Stimulated activated CD8-positive, alpha-beta memory T cell treated with anti-CD3 and anti-CD28 coated beads, Interleukin-7, amount 100 ng/mL, for 4 hours (primary cell): ENCODE results near the gene MAP1S.

Source experiments
- DNase-seq, 2 donors: peaks; one replicate each; pipeline ENCODE4 v3.0.0-alpha.2; 2020; ENCODE audit warnings: low read depth in 2 of 2

Gene MAP1S

DNA sequence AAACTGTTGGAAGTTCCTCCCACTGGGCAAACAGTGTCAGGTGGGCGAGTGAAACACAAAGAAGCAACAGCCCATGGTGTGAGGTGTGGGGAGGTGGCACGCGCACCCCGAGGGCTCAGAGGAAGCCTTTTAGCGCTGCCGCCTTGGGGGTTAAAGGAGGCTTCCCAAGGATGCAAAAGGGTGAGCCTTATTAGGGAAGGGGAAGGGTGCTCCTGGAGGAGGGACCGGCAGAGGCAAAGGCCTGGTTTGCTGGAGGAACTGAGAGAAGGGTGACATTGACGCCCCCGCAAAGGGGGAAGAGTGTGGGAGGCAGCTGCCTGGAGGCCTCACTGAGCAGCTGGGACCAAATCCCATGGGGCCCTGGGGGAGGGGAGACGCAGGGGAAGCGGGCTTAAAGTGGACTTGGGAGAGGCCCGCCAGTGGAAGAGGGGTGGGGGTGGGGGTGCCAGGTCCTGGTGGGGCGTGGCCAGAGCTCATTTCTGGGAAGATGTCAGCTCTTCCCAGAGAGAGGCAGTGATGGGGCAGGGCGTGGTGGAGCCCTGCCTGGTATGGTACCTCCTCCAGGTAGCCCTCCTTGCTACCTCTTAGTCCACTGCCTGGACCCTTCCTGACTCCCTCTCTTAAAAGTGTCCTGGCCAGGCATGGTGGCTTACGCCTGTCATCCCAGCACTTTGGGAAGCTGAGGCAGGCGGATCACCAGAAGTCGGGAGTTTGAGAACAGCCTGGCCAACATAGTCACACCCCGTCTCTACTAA, 20.0 kb downstream of the MAP1S start:
- no peak for DNase-seq

DNA sequence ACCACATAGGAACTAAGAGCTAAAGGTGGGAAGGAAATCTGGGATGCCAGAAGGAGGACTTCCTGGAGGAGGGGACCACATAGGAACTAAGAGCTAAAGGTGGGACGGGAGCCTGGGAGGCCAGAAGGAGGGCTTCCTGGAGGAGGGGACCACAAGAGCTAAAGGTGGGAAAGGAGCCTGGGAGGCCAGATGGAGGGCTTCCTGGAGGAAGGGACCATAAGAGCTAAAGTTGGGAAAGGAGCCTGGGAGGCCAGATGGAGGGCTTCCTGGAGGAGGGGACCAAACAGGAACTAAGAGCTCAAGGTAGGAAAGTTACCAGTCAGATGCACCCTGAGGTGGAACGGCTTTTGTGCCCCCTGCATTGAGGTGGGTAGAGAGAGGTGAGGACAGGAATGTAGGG, 22.2 kb downstream of the MAP1S start:
- no peak for DNase-seq

DNA sequence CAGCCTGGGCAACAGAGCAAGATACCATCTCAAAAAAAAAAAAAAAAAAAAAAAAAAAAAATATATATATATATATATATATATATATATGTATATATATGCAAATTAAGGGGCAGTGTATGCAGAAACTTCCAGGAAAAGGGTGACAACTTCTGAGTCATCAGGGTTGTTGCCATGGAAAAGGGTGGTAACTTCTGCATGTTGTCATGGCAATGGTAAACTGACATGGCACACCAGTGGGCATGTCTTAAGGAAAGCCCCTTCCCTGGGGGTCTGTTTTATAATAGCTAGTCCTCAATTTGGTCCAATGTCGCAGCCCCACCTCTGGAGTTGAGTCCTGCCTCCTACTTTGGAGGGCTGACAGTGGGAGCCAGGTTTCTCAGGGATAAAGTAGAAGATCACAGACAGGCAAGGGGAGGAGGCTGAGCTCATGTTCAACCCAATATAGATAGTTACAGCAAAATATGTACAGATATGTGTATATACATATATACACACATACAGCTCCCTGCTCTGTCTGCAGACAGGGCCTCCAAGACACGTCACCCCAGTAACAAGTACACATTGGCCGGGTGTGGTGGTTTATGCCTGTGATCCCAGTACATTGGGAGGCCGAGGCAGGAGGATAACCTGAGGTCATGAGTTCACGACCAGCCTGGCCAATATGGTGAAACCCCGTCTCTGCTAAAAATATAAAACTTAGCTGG, 24.7 kb downstream of the MAP1S start:
- no peak for DNase-seq

DNA sequence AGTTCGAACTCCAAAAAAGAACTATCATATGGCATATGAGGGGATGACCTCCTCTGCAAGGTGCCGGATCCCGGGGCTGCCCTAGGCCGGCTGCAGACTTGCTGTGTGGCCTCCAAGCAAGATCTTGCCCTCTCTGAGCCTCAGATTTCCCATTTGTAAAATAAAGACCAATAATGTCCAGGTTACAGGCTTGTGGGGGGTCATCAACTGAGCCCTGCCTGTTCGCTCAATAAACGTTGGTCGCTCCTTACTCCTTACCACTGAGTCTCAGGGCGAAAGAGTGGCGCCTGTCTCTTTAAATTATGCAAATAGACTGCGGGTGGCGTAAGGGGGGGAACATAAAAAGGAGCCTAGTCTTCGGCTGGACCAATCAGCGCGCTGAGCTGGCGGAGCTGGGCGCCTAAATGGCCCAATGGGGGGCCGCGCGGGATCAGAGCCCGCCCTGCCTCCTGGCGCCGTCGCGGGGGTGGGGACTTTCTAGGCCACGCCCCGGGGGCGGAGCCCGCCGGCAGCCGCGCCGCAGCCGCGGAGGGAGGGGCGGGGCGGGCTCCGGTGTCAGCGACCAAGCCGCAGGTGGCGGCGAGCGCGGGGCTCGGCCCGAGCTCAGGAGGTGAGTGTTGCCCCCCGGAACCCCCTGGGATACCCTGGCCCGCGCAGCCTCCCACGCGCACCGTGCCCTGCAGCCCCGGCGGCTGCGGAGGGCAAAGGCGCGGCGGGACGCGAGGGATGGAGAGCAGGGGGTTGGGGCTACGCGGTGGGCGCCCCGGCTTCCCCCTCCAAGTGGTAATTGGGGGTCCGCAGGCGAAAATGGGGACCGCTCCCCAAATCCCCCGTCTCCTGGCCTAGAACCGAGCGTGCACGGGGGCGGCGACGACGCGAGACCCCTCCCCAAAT, 28.2 kb downstream of the MAP1S start:
- DNase-seq, result peak; percentile 88 to 92

DNA sequence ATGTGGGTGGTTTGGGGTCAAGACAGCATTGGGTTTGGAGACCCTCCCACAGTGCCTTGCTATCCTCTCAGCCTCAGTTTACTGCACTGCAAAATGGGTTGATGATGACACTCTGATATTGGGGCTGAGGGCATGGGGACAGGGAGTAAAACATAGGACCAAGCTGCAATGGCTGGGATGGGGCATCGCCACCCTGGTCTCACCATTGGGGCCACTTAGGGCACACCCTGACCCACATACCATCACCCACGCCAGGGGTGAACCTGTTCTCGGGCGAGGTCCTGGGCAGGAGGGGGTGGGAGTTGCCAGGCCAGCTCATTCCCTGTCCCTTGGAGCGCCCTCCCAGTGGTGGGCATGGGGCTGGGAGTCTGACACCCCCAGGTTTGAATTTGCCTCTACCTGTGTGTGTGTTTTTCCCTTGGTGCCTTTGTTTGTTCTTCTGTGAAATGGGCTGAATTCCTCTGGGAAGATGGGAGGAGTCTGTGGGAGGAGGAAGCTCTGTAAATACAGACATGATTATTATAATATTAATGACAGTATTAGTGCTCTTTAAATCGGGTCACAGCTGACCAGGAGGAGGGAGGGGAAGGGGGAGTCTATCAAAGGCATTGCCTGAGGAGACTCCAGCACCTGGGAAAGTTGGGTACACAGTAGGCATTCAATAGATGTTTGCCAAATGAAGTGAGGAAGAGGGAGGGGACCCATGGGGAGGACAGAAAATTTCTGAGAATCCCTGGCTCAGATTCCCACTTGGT, 29.8 kb downstream of the MAP1S start:
- DNase-seq, result no peak

DNA sequence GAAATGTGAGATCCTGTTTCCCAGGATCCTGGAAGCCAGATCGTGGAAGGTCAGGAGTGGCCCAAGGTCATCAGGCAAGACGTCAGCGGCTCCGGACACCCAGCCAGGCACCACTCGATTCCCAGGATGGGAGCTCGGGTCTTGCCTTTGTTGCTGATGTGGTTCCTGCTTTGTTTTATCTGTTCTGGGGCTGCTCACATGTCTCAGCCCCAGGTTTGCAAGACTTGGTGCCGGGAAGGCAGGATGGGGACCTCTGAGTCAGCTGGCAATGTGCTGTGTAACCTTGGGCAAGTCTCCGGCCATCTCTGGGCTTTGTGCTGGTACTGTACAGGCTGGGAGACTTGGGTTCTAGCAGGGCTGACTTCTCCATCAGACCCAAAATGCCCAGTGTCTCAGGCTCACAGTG, 30.6 kb downstream of the MAP1S start:
- no peak for DNase-seq

DNA sequence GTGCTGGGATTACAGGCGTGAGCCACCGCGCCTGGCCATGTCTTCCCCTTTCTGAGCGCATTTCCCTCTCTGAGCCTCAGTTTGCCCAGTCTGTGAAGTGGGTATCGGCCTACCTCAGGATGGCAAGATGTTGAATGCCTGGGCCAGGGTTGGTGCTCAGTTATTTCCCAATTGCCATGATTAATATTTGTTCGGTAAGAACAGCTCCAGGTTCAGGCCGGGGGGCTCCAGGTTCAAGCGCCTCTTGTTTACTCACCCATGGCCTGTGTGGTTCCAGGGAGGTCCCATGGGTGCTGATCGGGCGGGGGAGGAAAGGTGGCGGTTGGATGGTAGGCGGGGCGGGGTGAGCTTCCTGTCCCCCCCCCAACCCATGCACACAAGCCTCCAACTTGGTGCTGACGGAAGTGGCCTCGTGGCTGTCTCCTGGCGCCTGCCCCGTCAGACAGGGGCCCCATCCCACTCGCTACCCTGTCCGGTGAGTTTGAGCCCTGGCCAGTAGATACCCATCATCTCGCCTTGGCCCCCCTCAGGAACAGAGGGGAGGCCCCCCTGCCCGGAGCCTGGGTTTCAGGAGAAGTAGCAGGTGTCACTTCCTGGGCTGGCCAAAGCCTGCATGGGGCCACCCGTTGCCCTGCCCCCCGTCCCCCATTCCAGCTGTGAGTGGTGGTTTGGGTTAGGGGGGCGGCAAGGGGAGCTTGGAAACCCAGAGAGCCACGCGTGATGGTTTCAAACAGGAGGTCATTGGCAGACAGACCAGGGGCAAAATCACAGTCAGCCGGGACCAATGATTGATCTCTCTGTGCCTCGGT, 32.0 kb downstream of the MAP1S start, which contains the start of gene FCHO1:
Gene FCHO1 (plus strand): TSS at position 375 of the 809 bp plus-strand sequence. CDS start 3,688 bp downstream, outside the sequence.
- peak; percentile 85 to 89 for DNase-seq

DNA sequence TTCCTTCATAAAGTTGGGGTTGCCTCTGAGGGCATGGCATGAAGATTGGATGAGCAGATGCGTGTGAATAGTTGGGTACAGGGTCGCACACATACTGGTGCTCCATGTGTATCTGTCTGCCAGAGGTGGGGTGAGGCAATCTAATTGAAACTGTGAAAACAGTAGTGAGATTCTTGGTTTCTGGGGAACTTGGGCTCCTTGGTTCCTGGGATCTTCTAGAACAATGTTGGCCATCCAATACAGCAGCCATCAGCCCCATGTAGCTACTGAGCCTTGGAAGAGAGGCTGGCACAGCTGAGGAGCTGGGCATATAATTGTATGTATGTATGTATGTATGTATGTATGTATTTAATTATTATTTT, 32.6 kb downstream of the MAP1S start:
- no peak for DNase-seq

DNA sequence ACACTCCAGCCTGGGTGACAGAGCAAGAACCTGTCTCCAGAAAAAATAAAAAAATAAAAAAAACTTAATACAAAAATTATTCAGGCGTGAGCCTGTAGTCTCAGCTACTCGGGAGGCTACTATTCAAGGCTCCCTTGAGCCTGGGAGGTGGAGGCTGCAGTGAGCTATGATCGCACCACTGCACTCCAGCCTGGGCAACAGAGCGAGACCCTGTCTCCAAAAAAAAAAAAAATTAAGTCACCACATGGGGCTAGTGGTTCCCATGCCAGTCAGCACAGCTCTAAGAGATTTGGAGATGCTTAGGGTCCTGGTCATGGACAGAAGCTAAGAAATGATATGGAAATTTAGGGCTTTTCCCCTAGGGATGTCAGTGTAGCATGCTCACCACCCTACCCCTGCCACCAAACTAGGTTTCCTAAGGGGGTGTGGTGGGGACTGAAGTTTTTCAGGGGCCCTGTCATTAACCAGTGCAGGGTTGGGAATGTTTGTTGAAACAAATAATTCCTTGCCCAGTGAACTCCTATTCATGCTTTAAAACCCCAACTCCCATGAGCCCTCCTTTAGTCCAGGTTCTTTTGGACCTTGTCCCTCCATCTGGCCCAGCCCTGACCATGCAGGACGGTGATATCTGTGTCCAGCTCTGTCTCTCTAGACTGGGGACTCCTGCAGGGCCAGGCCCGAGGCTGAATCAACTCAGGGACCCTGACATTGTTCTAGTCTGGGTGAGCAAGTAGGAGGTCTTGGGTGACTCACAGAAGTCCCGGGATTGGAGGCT, 33.8 kb downstream of the MAP1S start:
- DNase-seq, result no peak

DNA sequence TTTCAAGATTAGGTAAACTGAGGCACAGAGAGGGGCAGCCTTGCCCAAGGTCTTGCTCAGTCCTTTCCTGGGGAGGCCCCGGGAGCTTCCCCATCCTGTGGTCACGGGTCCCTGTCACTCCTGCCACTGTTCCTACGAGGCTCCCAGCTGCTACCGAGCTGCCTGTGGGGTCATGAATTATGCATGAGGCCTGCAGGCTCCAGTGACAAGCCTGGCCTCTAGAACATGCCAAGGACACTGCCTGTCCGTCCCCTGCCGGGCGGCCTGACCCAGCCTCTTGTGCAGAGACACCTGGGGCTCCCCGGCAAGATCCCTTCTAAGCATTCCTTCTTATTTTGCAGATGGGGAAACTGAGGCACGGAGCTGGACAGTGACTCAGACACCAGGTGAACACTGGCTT, 34.7 kb downstream of the MAP1S start:
- DNase-seq, result no peak

DNA sequence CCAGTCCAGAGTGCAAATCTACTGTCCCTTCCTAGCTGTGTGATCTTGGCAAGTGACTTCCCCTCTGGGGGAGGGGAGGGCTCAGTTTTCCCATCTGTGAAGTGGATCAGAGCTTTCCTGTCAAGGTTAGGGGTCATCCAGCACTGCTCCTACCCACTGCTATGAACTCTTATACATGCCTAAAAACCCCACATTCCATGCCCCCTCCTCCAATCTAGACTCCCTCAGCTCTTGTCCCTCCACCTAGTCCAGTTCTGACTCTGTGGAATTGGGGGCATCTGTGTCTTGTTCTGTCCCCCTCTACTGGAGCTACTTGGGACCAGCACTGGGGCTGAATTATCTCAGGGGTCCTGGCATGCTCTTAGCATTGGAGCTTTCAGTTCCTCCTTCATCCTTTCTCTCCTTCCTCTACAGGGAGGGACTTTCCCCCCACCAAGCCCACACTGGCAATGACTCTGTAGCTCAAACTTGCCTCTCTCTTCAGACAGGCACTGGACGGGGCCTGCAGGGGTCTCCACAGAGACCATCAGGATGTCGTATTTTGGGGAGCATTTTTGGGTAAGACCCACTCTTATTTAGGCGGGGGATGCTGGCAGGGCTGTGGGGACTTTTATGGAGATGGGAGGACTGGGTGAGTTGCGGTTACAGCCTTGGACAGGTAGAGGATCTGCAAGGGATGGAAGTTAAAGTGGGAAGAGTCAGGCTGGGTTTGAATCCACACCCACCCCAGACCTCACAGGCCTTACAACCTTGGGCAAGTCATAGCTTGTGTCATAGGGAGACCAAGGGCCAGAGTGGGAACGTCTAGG, 35.6 kb downstream of the MAP1S start:
- no peak for DNase-seq

DNA sequence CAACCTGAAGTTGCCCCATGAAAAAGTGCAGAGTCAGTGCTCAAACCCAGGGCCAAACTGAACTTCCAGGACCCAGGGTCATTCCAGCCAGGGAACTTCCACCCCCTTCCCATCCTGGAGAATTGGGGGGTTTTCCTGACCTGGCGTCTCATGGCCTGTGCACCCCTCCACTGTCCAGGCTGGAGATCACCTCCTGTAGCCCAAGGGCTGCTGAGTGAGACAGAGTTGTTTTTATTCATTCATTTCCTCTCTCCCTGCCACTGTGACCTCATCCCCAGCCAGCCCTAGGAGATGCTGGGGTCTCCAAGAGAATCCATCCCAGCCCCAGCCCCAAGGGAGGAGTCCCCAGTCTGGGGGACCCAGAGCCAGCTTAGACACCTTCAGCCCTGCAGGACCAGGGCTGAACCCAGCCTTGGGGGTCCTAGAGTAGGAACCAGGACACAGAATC, 36.2 kb downstream of the MAP1S start:
- no peak for DNase-seq

DNA sequence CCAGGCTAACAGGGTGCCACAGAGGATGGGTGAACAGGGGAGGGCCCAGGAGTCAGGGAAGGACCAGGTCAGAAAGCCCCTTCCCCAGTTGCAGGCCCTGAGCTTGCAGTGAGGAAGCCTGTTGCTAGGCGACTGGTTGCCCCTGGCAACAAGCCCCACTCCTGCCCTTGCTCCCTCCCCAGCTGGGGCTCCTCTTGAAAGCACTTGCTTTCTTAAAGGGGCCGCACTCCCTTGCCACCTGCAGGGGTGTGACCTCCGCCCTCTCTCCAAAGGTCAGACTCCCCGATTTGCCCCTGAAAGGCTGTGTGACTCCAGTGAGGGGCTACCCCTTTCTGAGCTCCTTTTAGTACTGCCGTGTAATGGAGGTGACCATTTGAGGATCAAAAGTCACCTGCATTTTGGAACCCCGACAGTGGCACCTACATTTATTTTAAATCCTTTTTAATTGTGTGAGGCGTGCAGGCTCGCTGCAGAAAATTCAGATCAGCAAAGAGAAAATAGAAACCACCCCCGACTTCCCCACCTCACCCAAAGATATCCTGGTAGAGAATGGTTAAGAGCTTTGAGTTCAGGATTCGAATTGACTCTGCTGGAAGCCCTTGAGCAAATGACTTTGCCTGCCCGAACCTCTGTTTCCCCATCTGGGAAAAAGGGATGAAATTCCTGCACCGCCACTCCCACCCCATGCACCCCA, 36.8 kb downstream of the MAP1S start:
- DNase-seq, result no peak

DNA sequence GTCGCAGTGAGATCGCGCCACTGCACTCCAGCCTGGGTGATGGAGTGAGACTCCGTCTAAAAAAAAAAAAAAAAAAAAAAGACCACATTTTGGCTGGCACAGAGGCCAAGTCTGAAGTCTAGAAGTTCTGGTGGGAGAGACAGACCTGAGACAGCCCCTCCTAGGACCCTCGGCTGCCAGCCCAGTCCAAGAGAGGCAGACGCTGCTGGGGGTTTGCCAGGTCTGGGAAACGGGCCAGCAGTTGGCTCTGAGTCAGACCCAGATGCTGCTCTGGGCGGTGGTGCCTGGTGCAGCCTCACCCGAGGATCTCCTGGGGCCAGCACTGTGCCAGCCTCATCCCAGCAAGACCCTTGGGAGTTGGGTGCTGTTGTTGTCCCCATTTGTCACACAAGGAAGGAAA, 37.8 kb downstream of the MAP1S start:
- DNase-seq, result no peak

DNA sequence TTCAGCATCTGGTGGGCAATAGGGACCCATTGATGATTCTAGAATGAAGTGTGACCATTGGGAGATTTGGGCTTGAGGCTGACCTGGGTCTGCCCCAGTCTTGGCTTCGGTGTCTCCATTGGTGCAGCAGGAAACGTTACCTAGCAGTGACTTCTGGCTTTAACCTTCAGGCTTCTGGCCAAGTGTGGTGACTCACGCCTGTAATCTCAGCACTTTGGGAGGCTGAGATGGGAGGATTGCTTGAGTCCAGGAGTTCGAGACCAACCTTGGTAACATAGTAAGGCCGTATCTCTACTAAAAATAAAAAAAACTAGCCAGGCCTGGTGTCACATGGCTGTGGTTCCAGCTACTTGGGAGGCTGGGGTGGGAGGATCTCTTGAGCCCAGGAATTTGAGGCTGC, 39.2 kb downstream of the MAP1S start:
- no peak for DNase-seq

DNA sequence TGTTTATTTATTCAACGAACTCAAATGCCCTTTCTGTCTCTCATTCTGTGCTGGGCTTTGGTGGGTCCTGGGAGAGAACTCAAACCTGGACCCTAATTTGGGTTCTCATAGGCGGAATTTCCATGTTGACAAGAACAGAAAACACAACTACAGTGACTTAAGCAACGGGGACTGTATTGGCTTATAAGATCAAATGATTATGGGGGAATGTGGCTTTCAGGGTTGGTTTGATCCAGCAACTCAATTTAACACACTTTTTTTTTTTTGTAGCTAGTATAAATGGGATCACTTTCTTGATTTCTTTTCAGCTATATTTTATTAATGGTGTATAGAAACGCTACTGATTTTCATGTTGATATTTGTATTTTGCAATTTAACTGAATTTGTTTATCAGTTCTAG, 41.9 kb downstream of the MAP1S start:
- DNase-seq, result no peak

DNA sequence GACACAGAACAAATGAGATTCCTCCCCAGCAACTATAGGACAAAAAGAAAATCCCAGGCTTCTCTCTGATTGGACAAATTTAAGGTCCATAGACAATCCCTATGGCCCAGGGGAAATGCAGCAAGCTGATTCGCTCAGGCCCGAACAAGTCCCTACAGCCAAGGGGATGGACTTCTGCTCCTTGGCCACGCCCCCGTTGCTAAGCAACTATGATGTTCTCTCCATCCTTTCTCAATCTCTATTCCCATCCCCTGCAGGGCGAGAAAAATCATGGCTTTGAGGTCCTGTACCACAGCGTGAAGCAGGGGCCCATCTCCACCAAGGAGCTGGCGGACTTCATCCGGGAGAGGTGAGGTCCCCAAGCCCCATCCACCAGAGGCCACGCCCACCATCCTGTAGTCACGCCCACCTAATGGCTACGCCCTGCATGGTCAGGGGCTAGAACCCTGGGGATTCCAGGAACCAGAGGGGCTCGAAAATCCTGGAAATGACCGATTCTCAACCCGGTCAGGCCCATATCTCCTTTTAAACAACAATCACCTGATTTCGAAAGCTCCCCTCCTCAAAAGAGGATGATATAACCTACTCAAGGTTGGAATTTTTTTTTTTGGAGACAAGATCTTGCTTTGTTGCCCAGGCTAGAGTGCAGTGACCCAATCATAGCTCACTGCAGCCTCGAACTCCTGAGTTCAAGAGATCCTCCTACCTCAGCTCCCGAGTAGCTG, 43.4 kb downstream of the MAP1S start:
- DNase-seq, result no peak

DNA sequence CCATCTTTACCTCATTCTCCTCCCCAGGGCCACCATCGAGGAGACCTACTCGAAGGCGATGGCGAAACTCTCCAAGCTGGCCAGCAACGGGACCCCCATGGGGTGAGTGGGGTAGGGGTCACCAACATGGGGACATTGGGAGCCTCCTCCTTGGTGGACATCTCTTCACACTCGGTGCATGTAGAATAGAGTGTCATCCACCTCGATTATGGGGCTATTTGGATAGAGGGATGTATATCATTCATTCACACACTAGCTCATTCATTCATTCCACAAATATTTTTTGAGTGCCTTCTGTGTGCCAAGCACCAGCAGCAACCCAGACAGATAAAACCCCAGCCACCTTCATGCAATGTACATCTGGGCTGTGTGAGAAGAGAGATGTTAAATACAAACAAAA, 45.1 kb downstream of the MAP1S start:
- no peak for DNase-seq
